OCI-M2 (cell line): ENCODE measurements around the gene GADD45B.

Experiments used
- DNase-seq: peaks from one replicate; lab custom pipeline; 2025; ENCODE audit not compliant: unreplicated experiment; lab: John Stamatoyannopoulos, UW

GADD45B gene

GRCh38 chr19:2475702-2476450, at the start of gene GADD45B:
Gene GADD45B, plus strand, starts transcription at chr19:2476127. Its CDS starts 232 bp downstream, at chr19:2476359.
- DNase-seq, result peak; percentile 74

GRCh38 chr19:2426611-2427428, 49.1 kb upstream of the GADD45B start:
- DNase-seq, result no peak

- DNase-seq, result peak; percentile 88
These were observed 48.3 kb upstream of the GADD45B start, which contains the start of gene TIMM13 for GRCh38 chr19:2427429-2428320. Gene TIMM13, minus strand, starts transcription at chr19:2427586. Its CDS starts 53 bp downstream, at chr19:2427533.

- no peak for DNase-seq
These were observed 47.6 kb upstream of the GADD45B start for GRCh38 chr19:2428321-2428690.

- no peak for DNase-seq
These were observed 46.9 kb upstream of the GADD45B start for GRCh38 chr19:2428756-2429711.

- no peak for DNase-seq
These were observed 45.9 kb upstream of the GADD45B start for GRCh38 chr19:2429917-2430535.

- no peak for DNase-seq
These were observed 44.4 kb upstream of the GADD45B start for GRCh38 chr19:2431318-2432055.

GRCh38 chr19:2432131-2432848, 43.6 kb upstream of the GADD45B start:
- DNase-seq, result no peak

GRCh38 chr19:2433854-2434253, 42.1 kb upstream of the GADD45B start:
- no peak for DNase-seq

- no peak for DNase-seq
These were observed 41.7 kb upstream of the GADD45B start for GRCh38 chr19:2434267-2434666.

GRCh38 chr19:2434721-2435265, 41.1 kb upstream of the GADD45B start:
- no peak for DNase-seq

GRCh38 chr19:2436384-2436783, 39.5 kb upstream of the GADD45B start:
- no peak for DNase-seq

- DNase-seq, result no peak
These were observed 39.0 kb upstream of the GADD45B start for GRCh38 chr19:2436926-2437325.

- no peak for DNase-seq
These were observed 37.7 kb upstream of the GADD45B start for GRCh38 chr19:2438178-2438577.

- no peak for DNase-seq
These were observed 35.4 kb upstream of the GADD45B start for GRCh38 chr19:2440515-2440914.

GRCh38 chr19:2441096-2441752, 34.7 kb upstream of the GADD45B start:
- no peak for DNase-seq

- no peak for DNase-seq
These were observed 32.7 kb upstream of the GADD45B start for GRCh38 chr19:2443116-2443784.
